ENCODE data around the gene RABGAP1L. TPM values are rescaled to one million over a fixed set of nuclear protein-coding genes. Genes with fewer than 3 reads are reported as not detected.

RABGAP1L gene
- polyA plus RNA-seq, 1 donor (not counting 4 experiments of a cell fraction or from before 2014, with no cell fraction given) = 24.2 TPM

- Histone ChIP-seq H3K4me1 (ENCODE audit: control insufficient read depth, extremely low read depth, insufficient read depth, low read length) (no peaks in the 10 kb centered on the region), H3K79me2 (ENCODE audit: control insufficient read depth, insufficient read depth, low read length) (no peaks in the 10 kb centered on the region), H3K27me3 (ENCODE audit: control insufficient read depth, extremely low read depth, insufficient read depth, low read length) (no peaks in the 10 kb centered on the region), H3K9me3 (ENCODE audit: control insufficient read depth, low read depth, low read length) (no peaks in the 10 kb centered on the region), H4K20me1 (ENCODE audit: control insufficient read depth, extremely low read depth, insufficient read depth, low read length) (no peaks in the 10 kb centered on the region), H3K9me1 (ENCODE audit: control insufficient read depth, extremely low read depth, insufficient read depth, low read length) (no peaks in the 10 kb centered on the region), H3K36me3 (ENCODE audit: control insufficient read depth in 2 of 2, extremely low read depth in 1 of 2, insufficient read depth in 2 of 2, low read length in 2 of 2) (no peaks in the 10 kb centered on the region), H2AFZ (ENCODE audit: control insufficient read depth, low read length) (no peak overlapping the region), H3K9ac (ENCODE audit: control insufficient read depth, extremely low read depth, insufficient read depth, low read length) (no peak overlapping the region), H3K4me2 (ENCODE audit: control insufficient read depth, extremely low read depth, insufficient read depth, low read depth, low read length) (no peak overlapping the region), H3K27ac (ENCODE audit: control insufficient read depth, insufficient read depth, low read length) (no peak overlapping the region), H3K4me3 (ENCODE audit: control insufficient read depth in 2 of 3, extremely low read depth in 1 of 3, insufficient read depth in 2 of 3, low read depth in 1 of 3, low read length in 3 of 3) (no peak overlapping the region)
- FAIRE-seq (peak; percentile 23), DNase-seq (ENCODE audit: low read depth, low spot score) (no peak)
- TF ChIP-seq EZH2 (IDR thresholded peaks at IDR 0.05; ENCODE audit: low read length) = no peak
- TF ChIP-seq CTCF (optimal IDR thresholded peaks at IDR 0.05 in 1 of 3, IDR thresholded peaks at IDR 0.05 in 1 of 3, conservative IDR thresholded peaks at IDR 0.05 in 1 of 3; ENCODE audit: extremely low read depth in 1 of 3, insufficient read depth in 2 of 3, low read length in 3 of 3) = no peak
- dilution Hi-C loops (cut with MboI; ENCODE audit: extremely low pct_ligation_motif_present, low sequenced_read_pairs) = no loop called here
Measured at GRCh38 chr1:174364996-174365736, 205.8 kb downstream of the RABGAP1L start.

- Histone ChIP-seq H3K9me3 (ENCODE audit: control insufficient read depth, low read depth, low read length) (no peaks in the 10 kb centered on the region), H3K36me3 (ENCODE audit: control insufficient read depth in 2 of 2, extremely low read depth in 1 of 2, insufficient read depth in 2 of 2, low read length in 2 of 2) (no peaks in the 10 kb centered on the region), H4K20me1 (ENCODE audit: control insufficient read depth, extremely low read depth, insufficient read depth, low read length) (no peaks in the 10 kb centered on the region), H3K27ac (ENCODE audit: control insufficient read depth, insufficient read depth, low read length) (no peak overlapping the region), H3K4me3 (ENCODE audit: control insufficient read depth in 2 of 3, extremely low read depth in 1 of 3, insufficient read depth in 2 of 3, low read depth in 1 of 3, low read length in 3 of 3) (no peak overlapping the region), H3K27me3 (ENCODE audit: control insufficient read depth, extremely low read depth, insufficient read depth, low read length) (no peaks in the 10 kb centered on the region), H3K9me1 (ENCODE audit: control insufficient read depth, extremely low read depth, insufficient read depth, low read length) (no peaks in the 10 kb centered on the region), H3K79me2 (ENCODE audit: control insufficient read depth, insufficient read depth, low read length) (no peaks in the 10 kb centered on the region), H3K4me1 (ENCODE audit: control insufficient read depth, extremely low read depth, insufficient read depth, low read length) (no peaks in the 10 kb centered on the region), H3K4me2 (ENCODE audit: control insufficient read depth, extremely low read depth, insufficient read depth, low read depth, low read length) (no peak overlapping the region), H3K9ac (ENCODE audit: control insufficient read depth, extremely low read depth, insufficient read depth, low read length) (no peak overlapping the region), H2AFZ (ENCODE audit: control insufficient read depth, low read length) (no peak overlapping the region)
- FAIRE-seq (no peak), DNase-seq (ENCODE audit: low read depth, low spot score) (no peak)
- TF ChIP-seq EZH2 (IDR thresholded peaks at IDR 0.05; ENCODE audit: low read length) (no peak), CTCF (optimal IDR thresholded peaks at IDR 0.05 in 1 of 3, IDR thresholded peaks at IDR 0.05 in 1 of 3, conservative IDR thresholded peaks at IDR 0.05 in 1 of 3; ENCODE audit: extremely low read depth in 1 of 3, insufficient read depth in 2 of 3, low read length in 3 of 3) (no peak)
- dilution Hi-C loops (cut with MboI; ENCODE audit: extremely low pct_ligation_motif_present, low sequenced_read_pairs) = no loop called here
Measured at GRCh38 chr1:174366946-174367345, 207.6 kb downstream of the RABGAP1L start.

All from keratinocyte (primary cell).